WERI-Rb-1 (cell line): Measurements from ENCODE around the gene NEURL1.

ENCODE experiments used
- DNase-seq: peaks from one replicate; pipeline ENCODE4 v3.0.0-alpha.2; 2020
- H3K27ac ChIP-seq: fragments of 250-450 bp; sonication (Bioruptor Pico); 2 replicates; pipeline ENCODE4 v1.5.1; 2020; ENCODE audit warnings: mild to moderate bottlenecking, moderate library complexity
- H3K27me3 ChIP-seq: fragments of 250-450 bp; sonication (Bioruptor Pico); 2 replicates; pipeline ENCODE4 v1.5.1; 2021; ENCODE audit warnings: mild to moderate bottlenecking, low read depth, moderate library complexity; ENCODE audit not compliant: insufficient read depth, severe bottlenecking
- H3K36me3 ChIP-seq: fragments of 250-450 bp; sonication (Bioruptor Pico); 2 replicates; pipeline ENCODE4 v1.5.1; 2020; ENCODE audit warnings: mild to moderate bottlenecking, moderate library complexity
- H3K4me3 ChIP-seq: 2 replicates; pipeline ENCODE4 v1.5.1; 2011; ENCODE audit warnings: low read depth, mild to moderate bottlenecking, control low read depth, low read length
- H3K9me3 ChIP-seq: fragments of 250-450 bp; sonication (Bioruptor Pico); 2 replicates; pipeline ENCODE4 v1.5.1; 2021; ENCODE audit warnings: mild to moderate bottlenecking, moderate library complexity; ENCODE audit not compliant: severe bottlenecking
- CTCF ChIP-seq: IDR thresholded peaks from 2 replicates; pipeline ENCODE4 v1.5.1; 2011; ENCODE audit warnings: low read depth, mild to moderate bottlenecking, control low read depth, inconsistent platforms, low read length

The NEURL1 gene

GRCh38 chr10:103572347-103573204 is 79.1 kb downstream of the NEURL1 start:
- Histone ChIP-seq H3K9me3 (no peaks in the 10 kb centered on the region), H3K27me3 (no peaks in the 10 kb centered on the region), H3K27ac (no peak overlapping the region), H3K4me3 (no peak overlapping the region), H3K36me3 (peaks cover 24% of the 10 kb centered on the region)
- no peak for TF ChIP-seq CTCF
- no peak for DNase-seq

- no peaks in the 10 kb centered on the region for H3K27me3 ChIP-seq
- no peaks in the 10 kb centered on the region for H3K9me3 ChIP-seq
- no peak overlapping the region for H3K4me3 ChIP-seq
- H3K27ac ChIP-seq: no peak overlapping the region
- no peak for TF ChIP-seq CTCF
- H3K36me3 ChIP-seq: peaks cover 22% of the 10 kb centered on the region
- no peak for DNase-seq
Measured at GRCh38 chr10:103573205-103573487, 79.6 kb downstream of the NEURL1 start.

- Histone ChIP-seq H3K27me3 (no peaks in the 10 kb centered on the region), H3K4me3 (no peak overlapping the region), H3K27ac (no peak overlapping the region; the same call in 1 of the 2 replicates), H3K36me3 (peaks cover 22% of the 10 kb centered on the region), H3K9me3 (no peaks in the 10 kb centered on the region)
- DNase-seq: peak; percentile 52
- no peak for TF ChIP-seq CTCF
Measured at GRCh38 chr10:103574097-103575061, 80.9 kb downstream of the NEURL1 start.

- Histone ChIP-seq H3K27ac (no peak overlapping the region), H3K4me3 (no peak overlapping the region), H3K9me3 (no peaks in the 10 kb centered on the region), H3K36me3 (peaks cover 22% of the 10 kb centered on the region), H3K27me3 (no peaks in the 10 kb centered on the region)
- no peak for TF ChIP-seq CTCF
- no peak for DNase-seq
Measured at GRCh38 chr10:103575416-103576075, 82.0 kb downstream of the NEURL1 start.

- no peak overlapping the region for H3K4me3 ChIP-seq
- no peaks in the 10 kb centered on the region for H3K9me3 ChIP-seq
- H3K36me3 ChIP-seq: peaks cover 22% of the 10 kb centered on the region
- H3K27me3 ChIP-seq: no peaks in the 10 kb centered on the region
- H3K27ac ChIP-seq: no peak overlapping the region
- no peak for DNase-seq
- no peak for TF ChIP-seq CTCF
Measured at GRCh38 chr10:103576076-103576471, 82.6 kb downstream of the NEURL1 start.
